ENCODE results near the gene COL2A1.

GRCh38 chr12:48044396-48044795 is 40.1 kb upstream of the COL2A1 start:
- no peak for TF ChIP-seq GATA2 (IDR thresholded peaks at IDR 0.05; ENCODE audit: low read depth, low read length)
- no peak for TF ChIP-seq GATA3 (IDR thresholded peaks at IDR 0.05; ENCODE audit: low read depth, low read length)

All from SH-SY5Y (cell line).